MCF 10A (cell line): Measurements from ENCODE around the gene ZNF710. TPM values are rescaled to one million over a fixed set of nuclear protein-coding genes. Genes with fewer than 3 reads are reported as not detected.

Experiments
- BruUV-seq: library from RNA; stranded (reverse); fragments of 400-500 nt; replicated peaks from 2 replicates; lab custom pipeline; 2021; lab: Mats Ljungman, UMichigan
- CTCF ChIA-PET: fragments of 300-600 bp; sonication (Branson Sonifier 250); formaldehyde crosslinking; extraction: SDS; loops from one replicate; lab custom pipeline; 2021; ENCODE audit warnings: antibody characterized with exemption, inconsistent platforms; lab: Yijun Ruan, JAX
- POLR2A ChIA-PET: fragments of 300-600, 350-650 bp; sonication (Branson Sonifier 250); formaldehyde crosslinking; extraction: SDS; loops from one replicate; lab custom pipeline; 2020; ENCODE audit warnings: antibody characterized with exemption, inconsistent platforms; lab: Yijun Ruan, JAX
- DNase-seq: peaks from one replicate; pipeline ENCODE4 v3.0.0-alpha.2; 2018; ENCODE audit not compliant: unreplicated experiment
- H3K27ac Mint-ChIP-seq: one replicate; pipeline ENCODE4 v1.8.0; 2022; ENCODE audit warnings: mild to moderate bottlenecking, low read depth, mixed read lengths; ENCODE audit not compliant: unreplicated experiment
- H3K27me3 Mint-ChIP-seq: one replicate; pipeline ENCODE4 v1.8.0; 2022; ENCODE audit warnings: mixed read lengths; ENCODE audit not compliant: insufficient read depth, unreplicated experiment
- H3K36me3 Mint-ChIP-seq: one replicate; pipeline ENCODE4 v1.8.0; 2022; ENCODE audit warnings: mild to moderate bottlenecking, moderate library complexity, mixed read lengths; ENCODE audit not compliant: insufficient read depth, unreplicated experiment
- H3K4me1 Mint-ChIP-seq: one replicate; pipeline ENCODE4 v1.8.0; 2022; ENCODE audit warnings: mixed read lengths; ENCODE audit not compliant: insufficient read depth, unreplicated experiment
- H3K4me3 Mint-ChIP-seq: one replicate; pipeline ENCODE4 v1.8.0; 2022; ENCODE audit warnings: mild to moderate bottlenecking, moderate library complexity, mixed read lengths; ENCODE audit not compliant: unreplicated experiment
- H3K9me3 Mint-ChIP-seq: one replicate; pipeline ENCODE4 v1.8.0; 2022; ENCODE audit warnings: mixed read lengths; ENCODE audit not compliant: unreplicated experiment
- intact Hi-C: fragments of 100-400 bp; cut with micrococcal nuclease; formaldehyde crosslinking; loops from 2 replicates; pipeline ENCODE4 v1.14.1; 2022
- total RNA-seq: library from RNA; stranded (reverse); gene quantifications from 2 replicates; pipeline ENCODE4 v1.2.3, GENCODE V29; 2022
- TF ChIP-seq, protein P1 (sequence below): fragments of 200-600 bp; IDR thresholded peaks from one replicate; pipeline ENCODE4 v1.8.0; 2022; ENCODE audit warnings: antibody characterized with exemption, mild to moderate bottlenecking; ENCODE audit not compliant: unreplicated experiment

Gene ZNF710
- total RNA-seq, 1 experiment from 2014 or later: 27.3 TPM

DNA sequence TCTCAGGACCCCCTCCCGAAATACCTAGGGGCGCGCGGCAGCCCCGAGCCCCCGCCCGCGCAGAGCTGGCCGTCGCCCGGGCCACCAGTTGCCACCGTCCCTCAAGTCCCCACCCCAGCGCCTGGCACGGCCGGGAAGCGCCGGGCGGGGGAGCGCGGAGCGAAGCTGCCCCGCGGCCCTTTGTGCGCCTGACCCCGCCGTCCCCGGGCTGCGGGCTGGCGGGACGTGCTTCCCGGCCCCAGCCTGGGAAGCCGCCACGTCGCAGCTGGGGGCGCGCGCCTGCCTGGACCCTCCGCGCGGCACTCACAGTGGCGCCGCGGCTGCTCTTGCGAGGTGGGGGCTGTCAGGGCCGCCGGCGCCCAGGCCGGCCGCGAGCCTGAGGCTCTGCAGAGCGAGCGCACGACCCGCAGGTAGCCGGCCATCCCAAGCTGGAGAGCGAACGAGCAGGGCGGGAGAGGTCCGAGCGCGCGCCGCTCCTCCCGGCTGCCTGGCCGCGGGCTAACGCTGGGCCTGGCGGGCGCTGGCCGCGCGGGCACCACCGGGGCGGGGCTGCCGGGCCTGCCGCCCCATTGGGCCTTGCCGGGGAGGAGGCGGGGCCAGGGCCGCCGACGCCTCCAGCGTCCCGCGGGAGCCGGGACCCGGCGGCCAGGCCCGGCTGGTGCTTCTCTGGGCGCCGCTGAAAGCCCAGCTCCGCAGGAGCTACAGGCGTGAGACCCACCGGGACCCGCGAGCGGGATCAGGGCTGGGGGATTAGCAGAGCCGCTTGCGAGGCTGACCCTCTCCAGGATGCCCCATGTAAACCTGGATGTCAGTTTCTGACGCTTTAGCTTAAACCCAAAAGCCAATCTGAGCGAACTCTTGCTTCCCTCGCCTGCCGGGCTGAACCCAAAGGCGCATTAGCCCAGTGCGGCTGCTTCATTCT, 101.1 kb downstream of the ZNF710 start, which contains the start of gene IDH2:
TSS of gene IDH2 (minus strand) at position 500 of the 922 bp plus-strand sequence. CDS start at position 422, 78 bp downstream.
- intact Hi-C loops: no loop called here

DNA sequence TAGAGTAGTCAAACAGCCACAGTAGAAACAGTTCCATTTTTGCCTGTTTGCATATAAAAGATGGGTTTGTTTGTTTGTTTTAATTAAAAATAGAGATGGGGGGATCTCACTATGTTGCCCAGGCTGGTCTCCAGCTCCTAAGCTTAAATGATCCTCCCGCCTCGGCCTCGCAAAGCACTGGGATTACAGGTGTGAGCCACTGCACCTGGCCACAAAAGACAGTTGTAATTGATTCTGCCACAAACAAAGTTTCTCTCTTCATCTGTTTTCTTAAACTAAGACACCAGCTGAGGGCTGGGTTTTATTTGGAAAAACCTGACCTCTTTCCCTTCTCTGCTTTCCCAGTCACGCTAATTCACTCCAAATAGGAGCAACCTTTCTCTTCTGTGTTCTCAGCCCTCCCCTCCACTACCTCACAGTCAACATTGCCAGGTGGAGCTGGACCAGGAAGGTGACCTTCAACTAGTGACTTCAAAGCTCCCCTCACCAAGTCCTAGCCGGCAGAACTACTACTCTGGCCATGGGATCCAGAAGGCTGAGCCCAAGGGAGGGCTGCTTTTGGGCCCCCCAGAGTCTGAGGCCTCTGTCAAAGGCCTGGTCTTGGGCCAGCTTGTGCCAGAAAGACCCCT, 102.7 kb downstream of the ZNF710 start:
- Mint-ChIP-seq H3K27me3 (no peaks in the 10 kb centered on the region), H3K9me3 (no peaks in the 10 kb centered on the region), H3K4me1 (peaks cover 12% of the 10 kb centered on the region), H3K27ac (no peak overlapping the region), H3K4me3 (no peak overlapping the region), H3K36me3 (no peaks in the 10 kb centered on the region)
- CTCF ChIA-PET: interaction anchor here (0.6 to 0.7 kb wide), 2 partner anchors 115 to 151 kb away, joined by 3 to 4 read pairs; no protein-coding TSS in a partner anchor
- BruUV-seq: no TSS peak
- POLR2A ChIA-PET: interaction anchor here (0.6 kb wide), 1 partner anchor 828 kb away, joined by 3 read pairs; the partner anchor contains the start of gene HDDC3
- TF ChIP-seq, protein P1, sequence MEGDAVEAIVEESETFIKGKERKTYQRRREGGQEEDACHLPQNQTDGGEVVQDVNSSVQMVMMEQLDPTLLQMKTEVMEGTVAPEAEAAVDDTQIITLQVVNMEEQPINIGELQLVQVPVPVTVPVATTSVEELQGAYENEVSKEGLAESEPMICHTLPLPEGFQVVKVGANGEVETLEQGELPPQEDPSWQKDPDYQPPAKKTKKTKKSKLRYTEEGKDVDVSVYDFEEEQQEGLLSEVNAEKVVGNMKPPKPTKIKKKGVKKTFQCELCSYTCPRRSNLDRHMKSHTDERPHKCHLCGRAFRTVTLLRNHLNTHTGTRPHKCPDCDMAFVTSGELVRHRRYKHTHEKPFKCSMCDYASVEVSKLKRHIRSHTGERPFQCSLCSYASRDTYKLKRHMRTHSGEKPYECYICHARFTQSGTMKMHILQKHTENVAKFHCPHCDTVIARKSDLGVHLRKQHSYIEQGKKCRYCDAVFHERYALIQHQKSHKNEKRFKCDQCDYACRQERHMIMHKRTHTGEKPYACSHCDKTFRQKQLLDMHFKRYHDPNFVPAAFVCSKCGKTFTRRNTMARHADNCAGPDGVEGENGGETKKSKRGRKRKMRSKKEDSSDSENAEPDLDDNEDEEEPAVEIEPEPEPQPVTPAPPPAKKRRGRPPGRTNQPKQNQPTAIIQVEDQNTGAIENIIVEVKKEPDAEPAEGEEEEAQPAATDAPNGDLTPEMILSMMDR: no peak
- intact Hi-C loops: no loop called here
- DNase-seq: no peak

More for the DNA sequence above, 101.1 kb downstream of the ZNF710 start, which contains the start of gene IDH2:
- Mint-ChIP-seq H3K9me3 (no peaks in the 10 kb centered on the region), H3K4me3 (peak within 1 kb of the TSS; percentile 55), H3K4me1 (peaks cover 23% of the 10 kb centered on the region), H3K27me3 (no peaks in the 10 kb centered on the region), H3K36me3 (no peaks in the 10 kb centered on the region), H3K27ac (no peak within 1 kb of the TSS)
- ChIA-PET CTCF (interaction anchor here (0.5 to 0.7 kb wide), 3 partner anchors 55 to 202 kb away, joined by 3 read pairs; no protein-coding TSS in a partner anchor), POLR2A (interaction anchor here (0.9 to 2.2 kb wide), 8 partner anchors 9 to 228 kb away, joined by 3 to 10 read pairs (median 4); partner anchors contain the start of gene AP3S2)
- no TSS peak for BruUV-seq
- DNase-seq: peak; percentile 73
- TF ChIP-seq, protein P1: no peak

DNA sequence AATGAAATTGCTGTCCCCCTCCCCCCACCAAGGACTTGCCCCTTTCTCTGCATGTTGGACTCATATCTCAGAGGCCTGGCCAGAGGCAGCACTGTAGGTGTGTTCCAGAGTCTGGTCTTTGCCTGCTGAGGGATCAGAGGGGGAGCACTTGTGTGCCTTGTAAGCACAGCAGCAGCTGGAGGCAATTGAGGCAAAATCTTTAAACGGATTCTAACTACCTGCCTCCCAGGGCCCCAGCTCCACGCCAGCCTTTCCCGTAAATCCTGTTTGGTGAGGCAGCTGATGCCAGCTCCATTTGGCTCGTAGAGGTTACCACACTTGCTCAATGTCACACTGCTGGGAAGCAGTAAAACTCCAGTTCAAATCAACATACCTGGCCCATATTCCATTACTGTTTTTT, 103.4 kb downstream of the ZNF710 start:
- no peak overlapping the region for H3K4me3 Mint-ChIP-seq
- no peak overlapping the region for H3K27ac Mint-ChIP-seq
- H3K9me3 Mint-ChIP-seq: no peaks in the 10 kb centered on the region
- H3K27me3 Mint-ChIP-seq: no peaks in the 10 kb centered on the region
- CTCF ChIA-PET: interaction anchor here (0.6 to 0.7 kb wide), 3 partner anchors 115 to 1857 kb away, joined by 3 to 4 read pairs (median 3); no protein-coding TSS in a partner anchor
- H3K36me3 Mint-ChIP-seq: no peaks in the 10 kb centered on the region
- TF ChIP-seq, protein P1: no peak
- no peak for DNase-seq
- peaks cover 12% of the 10 kb centered on the region for H3K4me1 Mint-ChIP-seq
- intact Hi-C loops: no loop called here
- POLR2A ChIA-PET: no interaction called here
- no TSS peak for BruUV-seq
